Activated CD8-positive, alpha-beta T cell treated with anti-CD3 and anti-CD28 coated beads for 36 hours (primary cell): ENCODE data around the gene PTPN18. TPM values are rescaled to one million over a fixed set of nuclear protein-coding genes. Genes with fewer than 3 reads are reported as not detected.

Experiments used
- ATAC-seq: fragments of 200-7000 bp; cut with Tn5 transposase; one replicate; pipeline ENCODE4 v1.10.0; 2021; ENCODE audit warnings: mild to moderate bottlenecking, moderate library complexity
- CTCF ChIA-PET: fragments of 350-600 bp; sonication (Branson Sonifier 250); formaldehyde crosslinking; loops from one replicate; lab custom pipeline; 2021; ENCODE audit warnings: antibody characterized with exemption; lab: Charles Lee
- POLR2A ChIA-PET: fragments of 350-600 bp; sonication (Branson Sonifier 250); formaldehyde crosslinking; loops from one replicate; lab custom pipeline; 2021; ENCODE audit warnings: antibody characterized with exemption; lab: Charles Lee
- DNase-seq: peaks from one replicate; pipeline ENCODE4 v3.0.0-alpha.2; 2020
- H3K27ac Mint-ChIP-seq: one replicate; pipeline ENCODE4 v1.8.0; 2021; ENCODE audit warnings: mild to moderate bottlenecking, mixed read lengths
- H3K27me3 Mint-ChIP-seq: one replicate; pipeline ENCODE4 v1.8.0; 2021; ENCODE audit warnings: mixed read lengths
- H3K36me3 Mint-ChIP-seq: one replicate; pipeline ENCODE4 v1.8.0; 2021; ENCODE audit warnings: low read depth, mixed read lengths
- H3K4me1 Mint-ChIP-seq: one replicate; pipeline ENCODE4 v1.8.0; 2021; ENCODE audit warnings: low read depth, mixed read lengths
- H3K4me3 Mint-ChIP-seq: one replicate; pipeline ENCODE4 v1.8.0; 2021; ENCODE audit warnings: mild to moderate bottlenecking, moderate library complexity, mixed read lengths
- H3K9me3 Mint-ChIP-seq: one replicate; pipeline ENCODE4 v1.8.0; 2021; ENCODE audit warnings: mixed read lengths
- intact Hi-C: fragments of 100-400 bp; cut with micrococcal nuclease; formaldehyde crosslinking; loops from one replicate; pipeline ENCODE4 v1.10.0; 2022
- total RNA-seq, 2 experiments: library from RNA; stranded (reverse); gene quantifications; one replicate each; pipeline ENCODE4 v1.2.3, GENCODE V29; 2021
- TF ChIP-seq, protein P1 (sequence below): fragments of 200-600 bp; IDR thresholded peaks from one replicate; pipeline ENCODE4 v1.8.0; 2022; ENCODE audit warnings: antibody characterized with exemption, mild to moderate bottlenecking

Gene PTPN18
- total RNA-seq, 2 experiments from 2014 or later: 32.9 to 35.4 TPM

DNA sequence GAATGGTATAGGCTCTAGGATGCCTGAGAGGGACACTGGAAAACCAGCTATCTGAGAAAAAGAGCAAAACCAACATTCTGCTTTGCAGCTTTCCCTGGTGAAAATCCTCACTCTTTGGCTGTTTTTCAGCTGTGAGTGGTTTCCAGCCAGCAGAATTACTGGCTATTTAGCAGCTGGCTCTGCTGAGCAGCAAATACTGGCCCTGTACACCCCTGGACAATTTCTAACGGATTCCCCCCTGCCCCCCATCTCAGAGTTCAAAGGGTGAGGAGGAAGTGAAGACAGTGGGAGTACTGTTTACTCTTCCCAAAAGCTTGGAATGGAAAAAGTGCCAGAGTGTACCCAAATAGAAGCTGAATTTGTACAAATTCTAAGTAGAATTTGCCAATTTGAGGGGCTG, 39.3 kb upstream of the PTPN18 start:
- Mint-ChIP-seq H3K27me3 (peaks cover 8% of the 10 kb centered on the region), H3K36me3 (no peaks in the 10 kb centered on the region), H3K9me3 (no peaks in the 10 kb centered on the region), H3K4me1 (no peaks in the 10 kb centered on the region), H3K27ac (no peak overlapping the region), H3K4me3 (no peak overlapping the region)
- TF ChIP-seq, protein P1, sequence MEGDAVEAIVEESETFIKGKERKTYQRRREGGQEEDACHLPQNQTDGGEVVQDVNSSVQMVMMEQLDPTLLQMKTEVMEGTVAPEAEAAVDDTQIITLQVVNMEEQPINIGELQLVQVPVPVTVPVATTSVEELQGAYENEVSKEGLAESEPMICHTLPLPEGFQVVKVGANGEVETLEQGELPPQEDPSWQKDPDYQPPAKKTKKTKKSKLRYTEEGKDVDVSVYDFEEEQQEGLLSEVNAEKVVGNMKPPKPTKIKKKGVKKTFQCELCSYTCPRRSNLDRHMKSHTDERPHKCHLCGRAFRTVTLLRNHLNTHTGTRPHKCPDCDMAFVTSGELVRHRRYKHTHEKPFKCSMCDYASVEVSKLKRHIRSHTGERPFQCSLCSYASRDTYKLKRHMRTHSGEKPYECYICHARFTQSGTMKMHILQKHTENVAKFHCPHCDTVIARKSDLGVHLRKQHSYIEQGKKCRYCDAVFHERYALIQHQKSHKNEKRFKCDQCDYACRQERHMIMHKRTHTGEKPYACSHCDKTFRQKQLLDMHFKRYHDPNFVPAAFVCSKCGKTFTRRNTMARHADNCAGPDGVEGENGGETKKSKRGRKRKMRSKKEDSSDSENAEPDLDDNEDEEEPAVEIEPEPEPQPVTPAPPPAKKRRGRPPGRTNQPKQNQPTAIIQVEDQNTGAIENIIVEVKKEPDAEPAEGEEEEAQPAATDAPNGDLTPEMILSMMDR: no peak
- intact Hi-C loops: no loop called here
- CTCF ChIA-PET: interaction anchor here (0.6 to 2.5 kb wide), 3 partner anchors 11 to 1005 kb away, joined by 3 to 9 read pairs (median 3); no protein-coding TSS in a partner anchor
- DNase-seq (no peak), ATAC-seq (no peak)
- POLR2A ChIA-PET: no interaction called here

DNA sequence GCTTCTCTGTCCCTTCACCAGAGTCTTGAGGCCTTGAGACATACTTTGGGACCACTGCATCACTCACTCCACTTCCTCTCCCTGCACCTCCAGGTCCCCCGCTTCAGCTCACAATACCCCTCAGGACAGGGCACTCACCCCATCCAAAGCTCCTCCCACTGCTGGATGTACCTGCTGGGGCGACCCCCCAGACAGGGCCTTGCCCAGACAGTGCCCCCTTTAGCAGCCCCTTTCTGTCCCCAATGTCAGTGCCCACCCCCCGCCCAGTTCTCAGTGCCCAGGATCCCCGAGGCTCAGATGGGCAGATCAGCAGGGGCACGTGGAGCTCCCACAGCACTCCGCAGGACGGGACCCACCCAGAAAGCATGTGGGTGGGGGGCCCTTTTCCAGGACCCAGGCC, 37.0 kb upstream of the PTPN18 start:
- TF ChIP-seq, protein P1: no peak
- Mint-ChIP-seq H3K9me3 (no peaks in the 10 kb centered on the region), H3K36me3 (no peaks in the 10 kb centered on the region), H3K4me3 (no peak overlapping the region), H3K27ac (no peak overlapping the region), H3K27me3 (peaks cover 16% of the 10 kb centered on the region), H3K4me1 (no peaks in the 10 kb centered on the region)
- no peak for DNase-seq
- intact Hi-C loops: no loop called here
- ChIA-PET POLR2A (no interaction called here), CTCF (interaction anchor here (1.1 kb wide), 1 partner anchor 14 kb away, joined by 3 read pairs; no protein-coding TSS in a partner anchor)
- no peak for ATAC-seq

DNA sequence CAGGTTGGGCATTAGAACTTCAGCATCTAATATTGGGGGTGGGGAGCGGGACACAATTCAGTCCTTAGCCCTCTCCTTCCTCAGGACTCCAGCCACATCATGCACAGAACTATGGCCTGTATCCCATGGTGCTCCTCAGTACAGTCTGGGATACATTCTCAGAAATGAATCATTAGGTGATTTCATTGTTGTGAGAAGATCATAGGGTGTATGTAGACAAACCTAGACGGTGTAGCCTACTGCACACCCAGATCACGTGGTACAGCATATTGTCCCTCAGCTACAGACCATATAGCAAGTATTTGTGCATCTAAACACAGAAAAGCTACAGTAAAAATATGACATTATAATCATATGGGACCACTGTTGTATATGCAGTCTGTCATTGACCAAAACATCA, 36.3 kb upstream of the PTPN18 start:
- Mint-ChIP-seq H3K36me3 (no peaks in the 10 kb centered on the region), H3K9me3 (no peaks in the 10 kb centered on the region), H3K27ac (no peak overlapping the region), H3K4me1 (no peaks in the 10 kb centered on the region), H3K4me3 (no peak overlapping the region), H3K27me3 (peaks cover 18% of the 10 kb centered on the region)
- TF ChIP-seq, protein P1: no peak
- DNase-seq: no peak
- intact Hi-C loops: no loop called here
- CTCF ChIA-PET: interaction anchor here (1.1 kb wide), 1 partner anchor 13 kb away, joined by 3 read pairs; no protein-coding TSS in a partner anchor
- POLR2A ChIA-PET: no interaction called here
- no peak for ATAC-seq

DNA sequence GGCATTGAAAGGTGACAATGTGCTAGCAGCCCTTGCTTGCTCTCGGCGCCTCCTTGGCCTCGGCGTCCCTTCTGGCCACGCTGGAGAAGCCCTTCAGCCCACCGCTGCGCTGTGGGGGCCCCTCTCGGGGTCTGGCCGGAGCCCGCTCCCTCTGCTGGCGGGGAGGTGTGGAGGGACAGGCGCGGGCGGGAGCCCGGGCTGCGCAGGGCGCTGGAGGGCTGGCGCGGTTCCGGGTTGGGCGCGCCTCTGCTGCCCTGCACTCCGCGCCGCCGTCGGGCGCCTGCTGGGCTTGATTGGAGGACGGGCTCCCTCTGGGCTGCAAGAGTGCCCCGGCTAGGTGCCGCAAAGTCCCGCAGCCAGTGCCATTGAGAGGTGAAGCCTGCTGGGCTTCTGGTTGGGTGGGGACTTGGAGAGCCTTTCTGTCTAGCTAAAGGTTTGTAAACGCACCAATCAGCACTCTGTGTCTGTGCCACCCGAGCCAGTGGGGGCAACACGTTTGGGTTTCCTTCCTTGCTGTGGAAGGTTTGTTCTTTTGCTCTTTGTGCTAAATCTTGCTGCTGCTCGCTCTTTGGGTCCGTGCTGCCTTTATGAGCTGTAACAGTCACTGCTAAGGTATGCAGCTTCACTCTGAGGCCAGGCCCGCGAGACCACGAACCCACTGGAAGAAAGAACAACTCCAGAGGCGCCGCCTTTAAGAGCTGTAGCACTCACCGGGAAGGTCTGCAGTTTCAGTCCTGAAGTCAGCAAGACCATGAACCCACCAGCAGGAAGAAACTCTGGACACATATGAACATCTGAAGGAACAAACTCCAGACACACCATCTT, 27.9 kb upstream of the PTPN18 start:
- DNase-seq (no peak), ATAC-seq (no peak)
- intact Hi-C loops: no loop called here
- H3K4me3 Mint-ChIP-seq: no peak overlapping the region
- ChIA-PET POLR2A (no interaction called here), CTCF (no interaction called here)
- H3K36me3 Mint-ChIP-seq: no peaks in the 10 kb centered on the region
- no peak overlapping the region for H3K27ac Mint-ChIP-seq
- H3K27me3 Mint-ChIP-seq: peaks cover 41% of the 10 kb centered on the region
- no peaks in the 10 kb centered on the region for H3K9me3 Mint-ChIP-seq
- peaks cover 6% of the 10 kb centered on the region for H3K4me1 Mint-ChIP-seq
- TF ChIP-seq, protein P1: no peak

DNA sequence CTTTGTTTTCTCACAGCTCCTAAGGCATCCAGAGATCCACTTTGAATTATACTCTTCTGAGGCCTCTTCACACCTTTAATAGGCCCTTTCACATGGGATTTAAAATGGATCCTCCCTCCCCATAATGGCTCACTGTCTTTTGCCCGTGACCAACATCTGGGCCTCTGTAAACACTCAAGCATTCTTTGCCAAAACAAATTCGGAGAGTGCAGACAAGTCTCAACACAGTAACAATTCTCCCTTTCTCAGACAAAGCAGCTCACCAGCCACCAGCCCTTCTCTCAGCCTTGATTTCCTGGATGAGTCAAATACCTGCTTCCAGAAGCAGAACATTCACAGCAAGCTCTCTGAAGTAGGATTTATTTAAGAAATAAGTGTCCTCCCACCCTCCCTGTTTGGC, 27.1 kb upstream of the PTPN18 start:
- ChIA-PET POLR2A (no interaction called here), CTCF (interaction anchor here (1.3 kb wide), 1 partner anchor 14 kb away, joined by 3 read pairs; the partner anchor contains the start of gene IMP4)
- intact Hi-C loops: no loop called here
- H3K27me3 Mint-ChIP-seq: peaks cover 35% of the 10 kb centered on the region
- ATAC-seq: no peak
- H3K27ac Mint-ChIP-seq: no peak overlapping the region
- H3K36me3 Mint-ChIP-seq: no peaks in the 10 kb centered on the region
- peaks cover 6% of the 10 kb centered on the region for H3K4me1 Mint-ChIP-seq
- no peak for DNase-seq
- H3K9me3 Mint-ChIP-seq: no peaks in the 10 kb centered on the region
- no peak overlapping the region for H3K4me3 Mint-ChIP-seq
- TF ChIP-seq, protein P1: no peak
